HG03442 (cell line): Measurements from ENCODE around the gene SESN2.

Source experiments
- ATAC-seq: cut with Tn5 transposase; IDR thresholded peaks from one replicate; pipeline ENCODE4 v1.9.1; 2021; ENCODE audit warnings: mild to moderate bottlenecking, moderate library complexity; ENCODE audit not compliant: unreplicated experiment

The SESN2 gene

GRCh38 chr1:28249013-28249865 lies 10.1 kb upstream of the SESN2 start:
- ATAC-seq: no peak

- no peak for ATAC-seq
Measured at GRCh38 chr1:28249866-28250295, 9.4 kb upstream of the SESN2 start.

DNA sequence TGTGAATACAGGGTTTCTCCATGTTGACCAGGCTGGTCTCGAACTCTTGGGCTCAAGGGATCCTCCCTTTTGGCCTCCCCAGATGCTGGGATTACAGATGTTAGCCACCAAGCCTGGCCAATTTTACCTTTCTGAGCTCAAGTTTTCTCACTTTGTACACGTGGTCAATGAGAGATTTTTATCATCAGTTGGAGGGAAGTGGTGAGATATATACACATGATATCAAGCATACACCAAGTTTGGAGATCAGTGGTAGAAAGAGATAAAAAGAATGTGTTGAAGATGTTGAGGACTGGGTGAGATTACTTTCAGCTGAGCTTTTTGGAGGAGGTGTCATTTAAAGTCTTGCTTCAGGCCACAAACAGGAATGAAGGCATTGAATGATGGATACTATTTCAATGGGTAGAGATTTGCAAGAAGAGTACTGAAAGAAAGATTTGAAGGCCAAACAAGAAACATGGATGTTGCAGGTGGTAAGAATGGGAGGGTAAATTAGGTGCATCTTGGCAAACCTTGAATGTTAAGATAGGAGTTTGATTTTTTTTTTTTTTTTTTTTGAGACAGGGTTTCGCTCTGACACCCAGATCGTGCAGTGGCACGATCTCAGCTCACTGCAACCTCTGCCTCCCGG lies 3.0 kb upstream of the SESN2 start:
- no peak for ATAC-seq

DNA sequence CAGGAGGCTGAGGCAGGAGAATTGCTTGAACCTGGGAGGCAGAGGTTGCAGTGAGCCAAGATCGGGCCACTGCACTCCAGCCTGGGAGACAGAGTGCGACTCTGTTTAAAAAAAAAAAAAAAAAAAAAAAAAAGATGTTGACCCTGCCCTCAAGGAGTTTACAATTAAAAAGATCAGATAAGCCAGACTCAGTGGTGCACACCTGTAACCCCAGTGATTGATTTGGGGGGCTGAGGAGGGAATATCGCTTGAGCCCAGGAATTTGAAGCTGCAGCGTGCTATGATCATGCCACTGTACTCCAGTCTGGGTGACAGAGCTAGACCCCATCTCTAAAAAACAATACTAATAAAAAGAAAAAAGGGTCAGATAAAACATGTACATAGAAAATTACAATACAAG lies 1.6 kb upstream of the SESN2 start:
- no peak for ATAC-seq

- ATAC-seq: no peak
Measured at GRCh38 chr1:28258628-28259251, 578 bp upstream of the SESN2 start.

GRCh38 chr1:28259934-28260802 lies 850 bp downstream of the SESN2 start:
- no peak for ATAC-seq

- no peak for ATAC-seq
Measured at GRCh38 chr1:28260803-28261174, 1.5 kb downstream of the SESN2 start.

- no peak for ATAC-seq
Measured at GRCh38 chr1:28264897-28265296, 5.6 kb downstream of the SESN2 start.

- ATAC-seq: no peak
Measured at GRCh38 chr1:28265577-28265976, 6.3 kb downstream of the SESN2 start.

DNA sequence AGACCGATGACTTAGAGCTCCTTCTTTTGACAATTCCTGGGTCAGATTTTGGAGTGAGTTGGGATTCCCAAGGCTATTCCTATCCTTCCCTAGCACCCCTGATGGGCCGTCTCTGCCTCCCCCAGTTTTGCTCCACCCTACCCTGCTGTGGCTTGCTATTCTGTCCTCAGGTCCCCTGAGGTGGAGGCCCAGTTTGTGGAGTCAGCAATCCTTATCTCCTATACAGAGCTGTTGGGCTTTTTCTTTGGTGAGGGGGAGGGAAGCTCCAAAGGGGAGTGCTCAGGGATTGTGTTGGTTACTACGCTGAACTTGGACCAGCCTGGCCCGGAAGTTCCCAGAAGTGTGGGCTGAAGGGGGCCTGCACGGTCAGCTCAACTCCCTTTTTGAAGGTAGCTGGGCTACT lies 7.6 kb downstream of the SESN2 start:
- no peak for ATAC-seq

DNA sequence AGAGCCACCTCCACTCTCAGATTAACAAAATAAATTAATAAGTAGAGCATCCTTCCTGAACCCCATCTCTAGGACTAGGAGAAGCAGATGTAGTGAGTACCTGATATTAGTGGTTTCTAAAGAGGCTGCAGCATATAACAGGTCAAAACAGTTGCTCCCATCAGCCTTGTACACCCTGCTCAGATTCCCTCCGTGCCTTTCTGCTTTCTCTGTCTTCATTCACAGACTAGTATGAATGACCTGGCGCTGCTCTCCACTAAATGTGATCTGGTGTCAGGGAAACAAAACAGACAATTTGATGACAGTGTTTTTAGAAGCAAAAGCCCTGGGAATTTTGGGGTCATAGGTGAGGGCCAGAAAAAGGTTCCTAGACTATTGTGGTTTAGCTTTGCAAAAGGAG lies 8.3 kb downstream of the SESN2 start:
- ATAC-seq: no peak

GRCh38 chr1:28269529-28269928 lies 10.2 kb downstream of the SESN2 start:
- ATAC-seq: no peak

GRCh38 chr1:28272215-28272852 lies 13.0 kb downstream of the SESN2 start:
- ATAC-seq: no peak

GRCh38 chr1:28273216-28273860 lies 14.0 kb downstream of the SESN2 start:
- no peak for ATAC-seq

- no peak for ATAC-seq
Measured at GRCh38 chr1:28278763-28279162, 19.4 kb downstream of the SESN2 start.

GRCh38 chr1:28279721-28280120 lies 20.4 kb downstream of the SESN2 start:
- no peak for ATAC-seq

GRCh38 chr1:28280501-28280900 lies 21.2 kb downstream of the SESN2 start:
- ATAC-seq: no peak

DNA sequence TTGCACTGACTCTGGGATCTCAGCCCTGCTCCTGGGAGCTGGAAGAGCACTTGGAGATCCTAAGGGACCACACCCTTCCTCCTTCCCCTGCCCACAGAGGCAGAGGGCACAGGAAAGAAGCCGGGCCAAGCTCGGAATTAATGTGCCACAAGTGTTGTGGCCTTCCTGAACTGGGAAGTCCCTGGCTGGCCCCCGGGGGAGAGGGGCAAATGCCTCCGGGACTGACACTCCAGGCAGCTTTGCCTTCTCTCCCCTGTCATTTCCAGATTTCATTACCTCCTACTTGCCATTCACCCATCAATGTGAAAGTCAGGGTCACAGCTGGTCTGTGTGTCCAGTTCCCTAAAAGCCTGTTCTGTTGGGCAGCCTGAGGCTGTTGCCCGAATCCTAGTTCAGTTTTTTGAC lies 21.7 kb downstream of the SESN2 start:
- ATAC-seq: no peak

DNA sequence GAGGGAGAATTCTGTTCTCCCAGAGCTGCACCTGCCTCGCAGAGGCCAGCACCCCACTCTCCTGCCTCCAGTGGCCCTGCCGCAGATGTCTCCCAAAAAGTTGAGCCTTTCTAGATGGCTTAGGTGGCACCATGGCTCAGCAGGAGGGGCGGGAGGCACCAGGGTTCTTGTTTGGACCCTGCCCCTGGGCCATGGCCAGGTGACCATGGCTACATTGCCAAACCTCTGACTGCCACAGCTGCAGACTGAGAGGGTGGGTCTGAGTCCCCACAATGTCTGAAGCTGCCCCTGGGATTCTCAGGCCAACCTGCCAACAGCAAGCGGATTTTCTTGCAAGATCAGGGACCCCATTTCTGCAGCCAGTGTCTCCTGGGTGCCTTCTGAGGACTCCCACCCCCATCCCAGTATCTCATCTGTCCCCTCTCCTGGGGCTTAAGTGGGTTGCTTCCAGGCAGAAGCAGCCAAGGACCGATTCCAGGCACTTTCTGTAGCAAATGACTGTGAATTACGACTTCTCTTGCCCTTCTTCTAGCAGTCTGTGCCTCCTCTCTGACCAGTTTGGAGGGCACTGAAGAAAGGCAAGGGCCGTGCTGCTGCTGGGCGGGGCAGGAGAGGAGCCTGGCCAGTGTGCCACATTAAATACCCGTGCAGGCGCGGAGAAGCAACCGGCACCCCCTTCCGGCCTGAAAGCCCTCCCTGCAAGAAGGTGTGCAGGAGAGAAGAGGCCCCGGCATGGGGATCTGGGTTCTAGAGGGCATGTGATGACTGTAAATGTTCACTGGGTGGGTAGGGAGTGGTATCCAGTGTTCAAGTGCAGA lies 22.5 kb downstream of the SESN2 start:
- ATAC-seq: no peak
